Stomach (tissue), 4 donors: ENCODE data around the gene RNF123.

Source experiments
- EP300 ChIP-seq: sonication (generic); formaldehyde crosslinking; IDR thresholded peaks from one replicate; pipeline ENCODE4 v1.6.1; 2017; ENCODE audit warnings: antibody characterized with exemption
- POLR2A ChIP-seq, 4 donors: fragments of 450-650 bp; IDR thresholded peaks; one replicate each; pipeline ENCODE4 v1.6.1; 2016; ENCODE audit warnings: antibody characterized with exemption in 4 of 4, control low read depth in 2 of 4, mild to moderate bottlenecking in 1 of 4, moderate library complexity in 1 of 4
- POLR2AphosphoS5 ChIP-seq, 3 donors: sonication (generic); formaldehyde crosslinking; IDR thresholded peaks; one replicate each; pipeline ENCODE4 v1.6.1; 2016; ENCODE audit warnings: antibody characterized with exemption in 3 of 3
- TF ChIP-seq, protein P1 (sequence below), 7 experiments: fragments of 450-650 bp in 4 of 7; fragments of 200-600 bp in 3 of 7; sonication (generic) in 3 of 7; IDR thresholded peaks; one replicate each; pipeline ENCODE4 v1.5.1; 2016 to 2019; ENCODE audit warnings: antibody characterized with exemption in 7 of 7, control low read depth in 2 of 7, mild to moderate bottlenecking in 1 of 7

DNA sequence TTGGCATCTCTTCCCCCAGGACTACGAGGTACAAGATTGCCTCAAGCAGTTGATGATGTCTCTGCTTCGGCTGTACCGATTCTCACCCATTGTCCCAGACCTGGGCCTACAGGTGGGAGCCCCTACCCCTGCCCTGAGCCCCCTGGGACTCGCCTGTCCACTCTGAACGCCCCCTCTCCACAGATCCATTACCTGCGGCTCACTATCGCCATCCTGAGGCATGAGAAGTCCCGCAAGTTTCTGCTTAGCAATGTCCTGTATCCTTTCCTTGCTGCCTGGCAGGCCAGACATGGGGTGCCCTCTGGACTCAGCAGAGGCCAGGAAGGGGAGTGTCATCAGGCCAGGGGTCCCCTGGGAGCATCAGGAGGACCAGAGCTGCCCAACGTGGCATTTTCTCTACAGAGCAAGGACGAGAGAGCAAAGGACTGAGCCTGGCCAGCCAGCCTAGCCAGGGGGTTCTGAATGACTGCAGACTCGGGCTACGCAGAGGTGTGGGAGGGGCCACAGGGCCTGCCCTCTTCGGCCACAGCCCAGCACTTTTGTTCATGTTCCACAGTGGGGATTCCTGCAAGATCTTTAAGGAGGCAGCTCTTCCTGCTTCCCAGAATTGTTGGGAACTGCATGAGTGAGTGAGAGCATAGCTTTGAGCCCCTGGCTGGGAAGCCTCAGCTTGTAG lies 11.2 kb downstream of the RNF123 start:
- TF ChIP-seq, protein P1, sequence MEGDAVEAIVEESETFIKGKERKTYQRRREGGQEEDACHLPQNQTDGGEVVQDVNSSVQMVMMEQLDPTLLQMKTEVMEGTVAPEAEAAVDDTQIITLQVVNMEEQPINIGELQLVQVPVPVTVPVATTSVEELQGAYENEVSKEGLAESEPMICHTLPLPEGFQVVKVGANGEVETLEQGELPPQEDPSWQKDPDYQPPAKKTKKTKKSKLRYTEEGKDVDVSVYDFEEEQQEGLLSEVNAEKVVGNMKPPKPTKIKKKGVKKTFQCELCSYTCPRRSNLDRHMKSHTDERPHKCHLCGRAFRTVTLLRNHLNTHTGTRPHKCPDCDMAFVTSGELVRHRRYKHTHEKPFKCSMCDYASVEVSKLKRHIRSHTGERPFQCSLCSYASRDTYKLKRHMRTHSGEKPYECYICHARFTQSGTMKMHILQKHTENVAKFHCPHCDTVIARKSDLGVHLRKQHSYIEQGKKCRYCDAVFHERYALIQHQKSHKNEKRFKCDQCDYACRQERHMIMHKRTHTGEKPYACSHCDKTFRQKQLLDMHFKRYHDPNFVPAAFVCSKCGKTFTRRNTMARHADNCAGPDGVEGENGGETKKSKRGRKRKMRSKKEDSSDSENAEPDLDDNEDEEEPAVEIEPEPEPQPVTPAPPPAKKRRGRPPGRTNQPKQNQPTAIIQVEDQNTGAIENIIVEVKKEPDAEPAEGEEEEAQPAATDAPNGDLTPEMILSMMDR (IDR thresholded peaks at IDR 0.05) = no peak
- TF ChIP-seq POLR2A (IDR thresholded peaks at IDR 0.05) (no peak), POLR2AphosphoS5 (IDR thresholded peaks at IDR 0.05) (no peak), EP300 (no peak)
